Endodermal cell (in vitro differentiated cells): ENCODE measurements around the gene ERCC1. TPM values are rescaled to one million over a fixed set of nuclear protein-coding genes. Genes with fewer than 3 reads are reported as not detected.
"Not testable (repeated sequence)": the region's sequence is repeated elsewhere in the genome, so short reads cannot be mapped to it uniquely, and the experiment has no call there.

Source experiments
- DNase-seq: peaks from one replicate; pipeline ENCODE4 v3.0.0-alpha.2; 2017
- H3K27ac ChIP-seq: 2 replicates; pipeline ENCODE4 v1.5.1; 2013; ENCODE audit warnings: mild to moderate bottlenecking, low read depth, low read length, moderate library complexity
- H3K27me3 ChIP-seq: 2 replicates; pipeline ENCODE4 v1.6.1; 2013; ENCODE audit warnings: mild to moderate bottlenecking, low read length, moderate library complexity; ENCODE audit not compliant: insufficient read depth, control insufficient read depth, poor library complexity, severe bottlenecking
- H3K36me3 ChIP-seq: 2 replicates; pipeline ENCODE4 v1.7.0; 2013; ENCODE audit warnings: mild to moderate bottlenecking, low read length, moderate library complexity; ENCODE audit not compliant: control insufficient read depth, insufficient read depth
- H3K4me1 ChIP-seq: one replicate; pipeline ENCODE4 v1.7.0; 2013; ENCODE audit warnings: low read length; ENCODE audit not compliant: control insufficient read depth, insufficient read depth
- H3K4me3 ChIP-seq: 2 replicates; pipeline ENCODE4 v1.5.1; 2013; ENCODE audit warnings: mild to moderate bottlenecking, low read length, moderate library complexity
- H3K9ac ChIP-seq: 2 replicates; pipeline ENCODE4 v1.6.1; 2013; ENCODE audit warnings: mild to moderate bottlenecking, low read length, moderate library complexity; ENCODE audit not compliant: poor library complexity, severe bottlenecking; ENCODE audit errors: extremely low read depth
- H3K9me3 ChIP-seq: 2 replicates; pipeline ENCODE4 v1.6.1; 2013; ENCODE audit warnings: mild to moderate bottlenecking, low read length, moderate library complexity; ENCODE audit not compliant: control insufficient read depth
- H3K27ac Mint-ChIP-seq: 2 replicates; pipeline ENCODE4 v1.8.0; 2020; ENCODE audit warnings: mixed read lengths
- H3K27me3 Mint-ChIP-seq: 2 replicates; pipeline ENCODE4 v1.8.0; 2021; ENCODE audit warnings: mild to moderate bottlenecking, mixed read lengths; ENCODE audit not compliant: insufficient read depth
- H3K36me3 Mint-ChIP-seq: 2 replicates; pipeline ENCODE4 v1.8.0; 2020; ENCODE audit warnings: low read depth, mixed read lengths
- H3K4me1 Mint-ChIP-seq: 2 replicates; pipeline ENCODE4 v1.8.0; 2020; ENCODE audit warnings: mixed read lengths
- H3K4me3 Mint-ChIP-seq: 2 replicates; pipeline ENCODE4 v1.8.0; 2020; ENCODE audit warnings: mild to moderate bottlenecking, moderate library complexity, mixed read lengths
- H3K9me3 Mint-ChIP-seq: 2 replicates; pipeline ENCODE4 v1.8.0; 2020; ENCODE audit warnings: mild to moderate bottlenecking, mixed read lengths
- CTCF ChIP-seq: fragments of 200-600 bp; sonication (generic); conservative IDR thresholded peaks from 2 replicates; pipeline ENCODE4 v1.5.0; 2021; ENCODE audit warnings: antibody characterized with exemption, mild to moderate bottlenecking
- whole genome bisulfite sequencing, 2 experiments: methylation state at CpG; one replicate each; pipeline versions ENCODE4 v1.1.5 to v1.1.7; 2013; ENCODE audit warnings: missing lambda C conversion rate in 2 of 2, mixed read lengths in 1 of 2; ENCODE audit not compliant: insufficient coverage in 1 of 2, insufficient read length in 1 of 2; 5-methylcytosine and 5-hydroxymethylcytosine counted together
- total RNA-seq, 2 donors: library from RNA; stranded (reverse); fragmentation: NEBNext Ultra II Directional in 1 of 2; extraction: Animal tissue kit (Norgen Biotek cat#: 25700) in 1 of 2; gene quantifications; 2 replicates in 1 of 2; 3 replicates in 1 of 2; pipeline ENCODE4 v1.2.1, GENCODE V29; 2021

ERCC1 gene
- total RNA-seq, 2 donors from 2014 or later, result 53.5 to 63.6 TPM

GRCh38 chr19:45413497-45413896 lies 10.2 kb downstream of the ERCC1 start:
- peak overlapping the region; percentile 31 for H3K27ac Mint-ChIP-seq
- H3K36me3 Mint-ChIP-seq, result peaks cover 61% of the 10 kb centered on the region
- H3K4me3 Mint-ChIP-seq, result no peak overlapping the region

GRCh38 chr19:45410330-45410729 lies 13.4 kb downstream of the ERCC1 start:
- not testable (repeated sequence) for H3K4me1 ChIP-seq, H3K9me3 Mint-ChIP-seq, H3K27ac ChIP-seq, DNase-seq, H3K27me3 Mint-ChIP-seq, H3K4me3 Mint-ChIP-seq, H3K27ac Mint-ChIP-seq, H3K4me1 Mint-ChIP-seq, H3K4me3 ChIP-seq, H3K9me3 ChIP-seq, H3K9ac ChIP-seq, H3K27me3 ChIP-seq
- WGBS, 2 experiments, result 92 to 96% methylated on average over 3 of the region's 4 CpGs
- peaks cover 23% of the 10 kb centered on the region for H3K36me3 ChIP-seq
- H3K36me3 Mint-ChIP-seq, result peaks cover 45% of the 10 kb centered on the region

More at GRCh38 chr19:45413497-45413896, 10.2 kb downstream of the ERCC1 start:
- TF ChIP-seq CTCF, result no peak
- no peaks in the 10 kb centered on the region for H3K4me1 ChIP-seq
- Mint-ChIP-seq H3K9me3 (no peaks in the 10 kb centered on the region), H3K27me3 (no peaks in the 10 kb centered on the region), H3K4me1 (no peaks in the 10 kb centered on the region)
- no peak overlapping the region for H3K9ac ChIP-seq
- H3K4me3 ChIP-seq, result no peak overlapping the region
- no peaks in the 10 kb centered on the region for H3K27me3 ChIP-seq
- H3K27ac ChIP-seq, result no peak overlapping the region
- H3K9me3 ChIP-seq, result no peaks in the 10 kb centered on the region
- 92 to 94% methylated on average over 2 to 6 of the region's 6 CpGs for WGBS, 2 experiments
- peaks cover 35% of the 10 kb centered on the region for H3K36me3 ChIP-seq
- DNase-seq, result no peak

- TF ChIP-seq CTCF, result no peak
- WGBS, 2 experiments, result 82 to 100% methylated on average over 1 to 4 of the region's 4 CpGs
Observed at GRCh38 chr19:45409557-45409920, 14.2 kb downstream of the ERCC1 start.

More at GRCh38 chr19:45409557-45409920, 14.2 kb downstream of the ERCC1 start:
- Mint-ChIP-seq H3K27ac (no peak overlapping the region), H3K9me3 (no peaks in the 10 kb centered on the region), H3K27me3 (no peaks in the 10 kb centered on the region), H3K4me3 (no peak overlapping the region), H3K36me3 (peaks cover 41% of the 10 kb centered on the region), H3K4me1 (peaks cover 3% of the 10 kb centered on the region)
- DNase-seq, result no peak
- Histone ChIP-seq H3K36me3 (peaks cover 18% of the 10 kb centered on the region), H3K4me3 (no peak overlapping the region), H3K27ac (no peak overlapping the region), H3K4me1 (peaks cover 2% of the 10 kb centered on the region), H3K9ac (no peak overlapping the region), H3K9me3 (no peaks in the 10 kb centered on the region), H3K27me3 (no peaks in the 10 kb centered on the region)
